ENCODE results near the gene TBC1D22A. TPM values are rescaled to one million over a fixed set of nuclear protein-coding genes. Genes with fewer than 3 reads are reported as not detected.

TBC1D22A gene
- total RNA-seq, 6 donors from 2014 or later = 27.1 to 48.2 (median 35.3) TPM

- WGBS, 2 donors = 98% methylated on average over 4 of the region's 4 CpGs
- Histone ChIP-seq H3K4me3 (no peak overlapping the region), H3K27ac (no peak overlapping the region)
Measured at GRCh38 chr22:47093720-47094119, 331.3 kb downstream of the TBC1D22A start.

DNA sequence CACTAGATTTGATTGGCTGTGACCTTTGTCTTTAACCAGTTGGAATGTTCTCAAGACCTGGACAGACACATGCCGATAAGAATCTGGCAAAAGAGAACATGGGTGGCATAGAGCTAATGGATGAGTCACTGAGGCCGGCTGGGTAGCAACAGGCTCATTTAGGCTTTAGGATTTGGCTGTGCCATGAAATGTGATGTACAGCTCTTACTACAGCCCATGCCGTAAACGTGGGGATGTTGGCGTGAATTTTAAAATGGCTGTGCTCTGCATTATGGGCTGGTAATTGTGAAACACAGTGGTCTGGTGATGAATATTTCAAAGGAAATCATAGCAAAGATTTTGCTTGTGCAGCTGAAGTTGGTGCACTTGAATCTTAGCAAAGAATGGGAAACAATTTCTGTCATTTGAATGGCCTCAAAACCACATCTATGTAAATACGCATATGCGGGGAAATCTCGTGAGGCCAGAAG, 332.4 kb downstream of the TBC1D22A start:
- DNase-seq = no peak
- Histone ChIP-seq H3K4me1 (peaks cover 6 to 24% (median 14%) of the 10 kb centered on the region in 4 donors), H3K27ac (no peak overlapping the region), H3K36me3 (no peaks in the 10 kb centered on the region), H3K27me3 (no peaks in the 10 kb centered on the region), H3K4me3 (no peak overlapping the region), H3K9me3 (no peaks in the 10 kb centered on the region)
- WGBS, 2 donors = 91 to 93% methylated on average over 8 of the region's 8 CpGs
- no peak for ATAC-seq (ENCODE audit: low FRiP score in 2 of 2)
- no peak for TF ChIP-seq CTCF (IDR thresholded peaks at IDR 0.05)
- no peak for TF ChIP-seq POLR2A (IDR thresholded peaks at IDR 0.05)
- TF ChIP-seq POLR2AphosphoS5 (IDR thresholded peaks at IDR 0.05) = no peak
- TF ChIP-seq EP300 (IDR thresholded peaks at IDR 0.05) = no peak

More at GRCh38 chr22:47093720-47094119, 331.3 kb downstream of the TBC1D22A start:
- TF ChIP-seq POLR2AphosphoS5 (IDR thresholded peaks at IDR 0.05) (no peak), POLR2A (IDR thresholded peaks at IDR 0.05) (no peak), CTCF (IDR thresholded peaks at IDR 0.05) (no peak), EP300 (IDR thresholded peaks at IDR 0.05) (no peak)
- Histone ChIP-seq H3K4me1 (peaks cover 11 to 27% (median 18%) of the 10 kb centered on the region in 4 donors), H3K9me3 (no peaks in the 10 kb centered on the region), H3K36me3 (no peaks in the 10 kb centered on the region), H3K27me3 (no peaks in the 10 kb centered on the region)
- DNase-seq = no peak
- ATAC-seq (ENCODE audit: low FRiP score in 2 of 2) = no peak

- no peaks in the 10 kb centered on the region for H3K36me3 ChIP-seq
- 80% methylated on average over 5 of the region's 5 CpGs for WGBS, 2 donors
- DNase-seq = no peak
- peaks cover 0 to 17% (median 7%) of the 10 kb centered on the region in 4 donors for H3K4me1 ChIP-seq
- no peaks in the 10 kb centered on the region for H3K9me3 ChIP-seq
- no peaks in the 10 kb centered on the region for H3K27me3 ChIP-seq
- H3K4me3 ChIP-seq = no peak overlapping the region
- no peak for ATAC-seq (ENCODE audit: low FRiP score in 2 of 2)
- no peak overlapping the region for H3K27ac ChIP-seq
- no peak for TF ChIP-seq CTCF (IDR thresholded peaks at IDR 0.05)
- no peak for TF ChIP-seq EP300 (IDR thresholded peaks at IDR 0.05)
- TF ChIP-seq POLR2AphosphoS5 (IDR thresholded peaks at IDR 0.05) = no peak
- TF ChIP-seq POLR2A (IDR thresholded peaks at IDR 0.05) = no peak
Measured at GRCh38 chr22:47095395-47096122, 333.1 kb downstream of the TBC1D22A start.

GRCh38 chr22:47098121-47098520, 335.7 kb downstream of the TBC1D22A start:
- WGBS, 2 donors = 90 to 95% methylated on average over 3 to 5 of the region's 5 CpGs
- no peak overlapping the region for H3K27ac ChIP-seq
- H3K9me3 ChIP-seq = no peaks in the 10 kb centered on the region
- ATAC-seq (ENCODE audit: low FRiP score in 2 of 2) (no peak), DNase-seq (no peak)
- peaks cover 0 to 5% (median under 1%) of the 10 kb centered on the region in 4 donors for H3K4me1 ChIP-seq
- H3K36me3 ChIP-seq = no peaks in the 10 kb centered on the region
- TF ChIP-seq POLR2A (IDR thresholded peaks at IDR 0.05) = no peak
- no peak for TF ChIP-seq CTCF (IDR thresholded peaks at IDR 0.05)
- TF ChIP-seq POLR2AphosphoS5 (IDR thresholded peaks at IDR 0.05) = no peak
- no peak for TF ChIP-seq EP300 (IDR thresholded peaks at IDR 0.05)
- H3K27me3 ChIP-seq = no peaks in the 10 kb centered on the region
- H3K4me3 ChIP-seq = no peak overlapping the region

Measured in upper lobe of left lung (tissue), 6 donors.